Stomach smooth muscle (tissue), 2 donors: ENCODE measurements around the gene EHHADH.
A peak's percentile ranks its signal among the peaks of the same experiment; 100 is the strongest.

ENCODE experiments used
- H3K27ac ChIP-seq: one replicate; pipeline ENCODE4 v1.7.0; 2013; ENCODE audit warnings: mild to moderate bottlenecking, low read length, inconsistent platforms
- H3K27me3 ChIP-seq, 2 donors: one replicate each; pipeline ENCODE4 v1.7.0; 2013; ENCODE audit warnings: low read length in 2 of 2; ENCODE audit not compliant: insufficient read depth in 2 of 2, control insufficient read depth in 1 of 2
- H3K36me3 ChIP-seq, 2 donors: one replicate each; pipeline ENCODE4 v1.7.0; 2013; ENCODE audit warnings: low read length in 2 of 2; ENCODE audit not compliant: control insufficient read depth in 2 of 2, insufficient read depth in 2 of 2
- H3K4me1 ChIP-seq: one replicate; pipeline ENCODE4 v1.7.0; 2013; ENCODE audit warnings: low read length; ENCODE audit not compliant: control insufficient read depth, insufficient read depth
- H3K4me3 ChIP-seq, 2 donors: one replicate each; pipeline ENCODE4 v1.7.0; 2013; ENCODE audit warnings: low read length in 2 of 2
- H3K9ac ChIP-seq, 2 donors: one replicate each; pipeline ENCODE4 v1.7.0; 2013; ENCODE audit warnings: low read length in 2 of 2, mild to moderate bottlenecking in 1 of 2
- H3K9me3 ChIP-seq, 2 donors: one replicate each; pipeline ENCODE4 v1.7.0; 2013; ENCODE audit warnings: low read length in 2 of 2; ENCODE audit not compliant: control insufficient read depth in 2 of 2
- donor health status: healthy.
- donor health status: Pancreatic carcinoma.

EHHADH gene

GRCh38 chr3:185161761-185162160 is 92.1 kb downstream of the EHHADH start:
- H3K36me3 ChIP-seq, result no peaks in the 10 kb centered on the region
- H3K4me3 ChIP-seq, result no peak overlapping the region

DNA sequence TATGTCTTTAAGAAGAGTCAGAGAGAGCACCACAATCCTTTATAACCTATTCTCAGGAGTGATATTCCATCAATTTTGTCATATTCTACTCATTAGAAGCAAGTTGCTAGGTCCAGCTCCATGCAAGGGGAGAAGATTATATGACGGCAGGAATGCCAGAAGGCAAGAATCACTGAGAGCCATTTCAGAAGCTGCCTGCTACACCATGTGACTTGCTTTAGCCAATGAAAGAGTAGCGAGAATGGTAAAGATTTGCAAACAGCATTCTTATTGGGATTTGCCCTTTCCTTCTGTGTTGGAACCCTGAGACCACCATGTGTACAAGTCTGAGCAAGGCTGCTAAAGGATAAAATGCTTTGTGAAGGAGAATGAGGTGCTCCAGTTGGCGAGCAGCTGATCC is 96.5 kb downstream of the EHHADH start:
- Histone ChIP-seq H3K4me3 (no peak overlapping the region), H3K27ac (no peak overlapping the region), H3K27me3 (no peaks in the 10 kb centered on the region), H3K36me3 (no peaks in the 10 kb centered on the region), H3K4me1 (no peaks in the 10 kb centered on the region), H3K9ac (no peak overlapping the region), H3K9me3 (no peaks in the 10 kb centered on the region)

More at GRCh38 chr3:185161761-185162160, 92.1 kb downstream of the EHHADH start:
- Histone ChIP-seq H3K9ac (no peak overlapping the region), H3K27ac (no peak overlapping the region), H3K9me3 (no peaks in the 10 kb centered on the region), H3K27me3 (no peaks in the 10 kb centered on the region), H3K4me1 (no peaks in the 10 kb centered on the region)

DNA sequence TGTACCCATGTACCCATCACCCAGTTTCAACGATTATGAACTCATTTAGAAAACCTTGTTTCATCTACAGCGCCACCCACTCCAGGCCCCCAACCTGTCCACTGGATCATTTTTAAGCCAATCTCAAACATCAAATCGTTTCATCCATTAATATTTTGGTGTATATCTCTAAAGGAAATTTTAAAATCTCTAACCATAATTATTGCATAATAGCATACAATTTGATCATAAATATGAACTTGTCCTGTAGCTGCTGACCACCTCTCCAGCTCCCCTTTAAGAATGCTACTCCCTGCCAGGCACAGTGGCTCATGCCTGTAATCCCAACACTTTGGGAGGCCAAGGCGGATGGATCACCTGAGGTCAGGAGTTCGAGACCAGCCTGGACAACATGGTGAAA is 98.2 kb downstream of the EHHADH start:
- H3K27me3 ChIP-seq, result no peaks in the 10 kb centered on the region
- no peak overlapping the region for H3K9ac ChIP-seq
- H3K36me3 ChIP-seq, result no peaks in the 10 kb centered on the region
- H3K4me3 ChIP-seq, result no peak overlapping the region
- no peak overlapping the region for H3K27ac ChIP-seq
- H3K9me3 ChIP-seq, result no peaks in the 10 kb centered on the region
- H3K4me1 ChIP-seq, result no peaks in the 10 kb centered on the region

DNA sequence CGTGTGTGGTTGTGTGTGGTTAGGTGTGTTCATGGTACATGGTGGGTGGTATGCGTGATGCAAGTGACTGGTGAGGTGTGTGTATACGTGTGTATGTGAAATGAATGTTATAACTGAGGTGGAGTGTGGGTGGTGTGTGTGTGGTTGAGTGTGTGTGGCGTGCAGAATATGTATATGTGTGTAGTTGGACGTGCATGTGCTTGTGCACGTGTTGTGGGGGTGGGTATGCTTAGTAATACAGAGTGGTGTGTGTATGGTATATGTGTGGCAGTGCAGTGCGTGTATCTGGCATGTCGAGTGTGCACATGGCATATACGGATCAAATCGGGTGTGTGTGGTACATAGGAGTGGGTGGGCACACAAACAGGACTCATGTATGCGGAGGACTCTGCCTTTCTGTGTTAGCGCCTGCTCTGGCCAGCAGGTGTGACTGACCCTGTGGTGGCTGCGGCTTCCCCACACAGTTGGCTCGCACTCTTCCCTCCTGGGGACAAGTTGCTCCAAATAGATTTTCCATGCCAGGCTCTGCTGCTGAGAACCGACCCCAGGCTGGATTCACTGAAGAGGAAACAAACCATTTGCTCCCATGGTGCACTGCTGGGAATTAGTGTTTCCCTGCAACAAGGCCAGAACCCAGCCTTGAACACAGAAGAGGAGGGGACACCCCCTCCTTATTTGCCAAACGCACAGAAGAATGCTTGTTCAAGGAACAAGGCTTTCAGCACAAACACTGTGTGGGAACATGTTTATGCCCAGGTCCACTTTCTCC is 99.8 kb downstream of the EHHADH start:
- Histone ChIP-seq H3K27me3 (no peaks in the 10 kb centered on the region), H3K4me3 (peak overlapping the region; percentile 85 to 88), H3K4me1 (no peaks in the 10 kb centered on the region), H3K9me3 (no peaks in the 10 kb centered on the region), H3K36me3 (no peaks in the 10 kb centered on the region), H3K9ac (peak overlapping the region in 1 of 2 donors; percentile 83), H3K27ac (no peak overlapping the region)

GRCh38 chr3:185153171-185153771 is 100.6 kb downstream of the EHHADH start:
- H3K9ac ChIP-seq, result peak overlapping the region; percentile 63 to 83
- no peak overlapping the region for H3K27ac ChIP-seq
- no peaks in the 10 kb centered on the region for H3K9me3 ChIP-seq
- H3K27me3 ChIP-seq, result no peaks in the 10 kb centered on the region
- no peaks in the 10 kb centered on the region for H3K4me1 ChIP-seq
- peak overlapping the region; percentile 85 to 88 for H3K4me3 ChIP-seq
- H3K36me3 ChIP-seq, result no peaks in the 10 kb centered on the region

DNA sequence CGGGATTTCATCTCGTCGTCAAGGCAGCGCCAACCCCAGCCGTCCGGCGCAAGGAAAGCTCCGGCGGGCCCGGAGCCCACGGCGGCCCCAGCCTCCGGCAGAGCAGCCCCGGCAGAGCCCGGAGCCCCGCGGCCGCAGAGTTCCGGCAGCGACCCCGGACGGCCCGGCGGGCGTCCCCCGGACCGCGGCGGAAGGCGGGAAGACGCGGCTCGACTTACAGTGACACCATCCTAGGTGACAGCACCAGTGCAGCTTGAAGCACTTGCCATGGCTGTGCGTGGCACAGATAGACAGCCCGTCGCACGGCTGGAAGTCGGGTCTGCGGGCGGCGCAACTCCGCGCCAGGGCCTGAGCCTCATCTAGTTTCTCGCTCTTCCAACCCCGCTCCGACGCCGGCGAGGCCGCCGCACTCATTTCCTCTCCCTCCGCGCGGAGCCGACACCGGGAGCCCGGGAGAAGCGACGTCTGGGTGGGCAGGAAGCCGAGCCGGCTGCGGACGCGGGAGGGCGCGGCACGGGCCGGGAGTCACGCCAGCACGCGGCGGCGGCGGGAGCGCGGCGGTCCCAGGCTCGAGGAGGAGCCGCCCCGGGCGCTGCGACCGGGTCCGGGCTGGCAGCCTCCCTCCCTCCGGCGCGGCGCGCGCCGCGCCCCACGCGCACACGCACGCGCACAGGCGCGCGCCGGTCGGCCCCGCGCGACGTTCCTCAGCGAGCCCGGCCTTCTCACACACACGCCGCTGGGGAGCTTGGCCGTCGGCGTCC is 101.3 kb downstream of the EHHADH start, which contains the start of gene C3orf70:
Gene C3orf70, minus strand, starts transcription at position 651 of the 761 bp plus-strand sequence. Its CDS starts 237 bp downstream, at position 414.
- peak within 1 kb of the TSS; percentile 85 to 88 for H3K4me3 ChIP-seq
- no peaks in the 10 kb centered on the region for H3K36me3 ChIP-seq
- no peaks in the 10 kb centered on the region for H3K9me3 ChIP-seq
- H3K4me1 ChIP-seq, result no peaks in the 10 kb centered on the region
- peak within 1 kb of the TSS; percentile 77 for H3K27ac ChIP-seq
- H3K27me3 ChIP-seq, result no peaks in the 10 kb centered on the region
- peak within 1 kb of the TSS; percentile 63 to 83 for H3K9ac ChIP-seq

DNA sequence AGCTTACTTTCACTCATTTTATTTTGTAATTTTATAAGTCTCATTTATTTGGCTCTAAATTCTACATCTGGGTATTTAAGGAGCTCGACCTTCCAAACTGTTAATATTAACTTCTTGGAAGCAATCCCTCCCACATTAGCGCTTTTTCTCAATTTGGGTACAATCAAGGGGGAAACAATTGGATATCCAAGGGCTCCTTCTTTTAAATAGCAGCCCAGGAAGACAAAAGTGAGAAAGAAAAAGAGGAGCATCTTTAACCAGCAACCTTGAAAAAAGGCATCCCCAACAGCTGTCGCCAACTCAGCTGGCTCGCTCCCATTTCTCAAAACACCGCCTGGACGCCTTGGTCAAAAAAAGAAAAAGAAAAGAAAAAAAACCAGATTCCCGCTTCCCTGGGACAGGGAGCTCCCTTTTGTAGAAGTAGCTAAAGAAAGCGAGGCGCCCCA is 101.9 kb downstream of the EHHADH start:
- Histone ChIP-seq H3K27ac (peak overlapping the region; percentile 77), H3K4me3 (peak overlapping the region; percentile 85 to 87), H3K27me3 (no peaks in the 10 kb centered on the region), H3K4me1 (no peaks in the 10 kb centered on the region), H3K9ac (peak overlapping the region; percentile 37 to 83), H3K9me3 (no peaks in the 10 kb centered on the region), H3K36me3 (no peaks in the 10 kb centered on the region)

- no peaks in the 10 kb centered on the region for H3K27me3 ChIP-seq
- no peaks in the 10 kb centered on the region for H3K9me3 ChIP-seq
- peak overlapping the region; percentile 77 for H3K27ac ChIP-seq
- no peaks in the 10 kb centered on the region for H3K36me3 ChIP-seq
- H3K4me3 ChIP-seq, result peak overlapping the region; percentile 85 to 87
- H3K9ac ChIP-seq, result peak overlapping the region; percentile 37 to 83
- no peaks in the 10 kb centered on the region for H3K4me1 ChIP-seq
Observed at GRCh38 chr3:185151101-185151963, 102.5 kb downstream of the EHHADH start.

DNA sequence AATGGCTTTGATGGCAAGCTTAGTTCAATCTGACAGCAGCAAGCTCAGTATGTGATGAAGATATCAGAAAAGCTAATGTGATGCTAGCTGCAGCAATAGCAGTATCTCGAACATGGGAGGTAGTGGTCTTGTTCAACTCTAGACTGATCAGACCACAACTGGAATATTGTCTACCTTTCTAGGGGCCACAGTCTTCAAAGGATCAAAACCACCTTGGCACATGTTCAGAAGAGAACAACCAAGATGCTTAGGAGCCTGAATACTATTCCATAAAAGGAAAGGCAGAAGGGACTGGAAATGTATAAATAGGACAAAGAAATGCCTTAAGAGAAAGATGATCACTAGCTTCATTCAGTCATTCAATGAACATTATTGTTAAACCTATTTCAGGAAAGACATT is 103.3 kb downstream of the EHHADH start:
- Histone ChIP-seq H3K27ac (peak overlapping the region; percentile 19), H3K36me3 (no peaks in the 10 kb centered on the region), H3K9me3 (no peaks in the 10 kb centered on the region), H3K27me3 (no peaks in the 10 kb centered on the region), H3K9ac (peak overlapping the region; percentile 37 to 83), H3K4me1 (no peaks in the 10 kb centered on the region), H3K4me3 (peak overlapping the region; percentile 85 to 87)

DNA sequence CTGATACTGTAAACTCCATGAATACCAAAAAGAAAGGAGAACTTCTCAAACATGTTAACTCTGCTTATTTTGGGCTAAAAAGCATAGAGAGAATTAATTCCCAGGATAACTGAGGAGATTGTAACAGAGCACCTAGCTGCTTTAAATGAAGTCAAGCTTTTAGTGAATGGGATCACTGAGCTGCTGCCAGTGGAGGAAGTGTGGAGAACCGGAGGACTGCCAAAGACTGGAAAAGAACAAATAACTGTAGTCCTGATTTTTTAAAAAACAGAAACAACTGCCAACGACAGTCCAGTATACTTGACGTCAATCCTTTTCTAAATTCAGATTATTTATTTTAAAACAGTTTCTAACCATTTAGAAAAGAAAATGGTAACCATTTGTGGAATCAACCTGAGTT is 104.3 kb downstream of the EHHADH start:
- H3K27ac ChIP-seq, result peak overlapping the region; percentile 19
- no peaks in the 10 kb centered on the region for H3K36me3 ChIP-seq
- H3K27me3 ChIP-seq, result no peaks in the 10 kb centered on the region
- peak overlapping the region; percentile 16 to 20 for H3K4me3 ChIP-seq
- peak overlapping the region in 1 of 2 donors; percentile 83 for H3K9ac ChIP-seq
- no peaks in the 10 kb centered on the region for H3K4me1 ChIP-seq
- H3K9me3 ChIP-seq, result no peaks in the 10 kb centered on the region
